GM18502 (cell line): ENCODE data around the gene SPECC1.
"Not testable (repeated sequence)": the region's sequence is repeated elsewhere in the genome, so short reads cannot be mapped to it uniquely, and the experiment has no call there.

ENCODE experiments used
- ATAC-seq: cut with Tn5 transposase; IDR thresholded peaks from one replicate; pipeline ENCODE4 v1.9.1; 2021; ENCODE audit warnings: mild to moderate bottlenecking; ENCODE audit not compliant: unreplicated experiment, poor library complexity

The SPECC1 gene

DNA sequence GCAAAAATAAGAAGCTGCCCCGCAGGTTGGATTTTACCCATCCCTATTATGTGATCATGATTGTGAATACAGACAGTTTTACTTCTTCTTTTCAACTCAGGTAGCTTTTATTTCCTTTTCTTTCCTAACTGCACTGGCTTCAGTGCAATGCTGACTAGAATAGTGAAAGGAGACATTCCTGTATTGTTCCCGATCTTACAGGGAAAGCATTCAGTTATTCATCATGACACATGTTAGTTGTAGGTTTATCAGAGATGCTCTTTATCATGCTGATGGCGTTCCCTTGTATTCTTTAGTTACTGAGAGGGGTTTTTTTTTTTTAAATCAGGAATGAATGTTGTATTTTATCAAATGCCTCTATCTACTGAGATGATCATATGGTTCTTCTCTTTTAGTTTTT, 343.4 kb downstream of the SPECC1 start:
- not testable (repeated sequence) for ATAC-seq

DNA sequence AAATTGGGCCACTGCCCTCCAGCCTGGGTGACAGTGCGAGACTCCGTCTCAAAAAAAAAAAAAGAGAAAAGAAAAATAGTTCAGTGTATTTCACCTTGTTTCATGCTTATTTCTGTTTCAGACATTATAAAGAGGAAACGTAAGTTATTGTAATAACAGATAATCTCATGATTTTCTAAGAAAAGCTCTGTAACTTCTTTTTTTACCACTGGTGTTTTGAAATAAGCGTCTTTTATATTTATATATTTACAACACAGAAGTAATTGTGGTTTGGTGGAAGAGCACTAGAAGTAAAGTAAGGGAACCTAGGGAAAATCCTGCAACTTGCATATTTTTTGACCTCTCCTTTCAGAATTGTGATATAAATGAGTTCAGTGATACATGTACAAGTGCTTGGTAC, 354.7 kb downstream of the SPECC1 start:
- ATAC-seq, result not testable (repeated sequence)
